B cell (primary cell): Measurements from ENCODE around the gene NLGN4Y.

Experiments used
- EZH2 ChIP-seq: IDR thresholded peaks from 2 replicates; pipeline ENCODE4 v1.6.1; 2012; ENCODE audit warnings: borderline replicate concordance, low read depth, mild to moderate bottlenecking, moderate library complexity, low read length; ENCODE audit not compliant: insufficient read depth, poor library complexity, severe bottlenecking
- TF ChIP-seq, protein P1 (sequence below): fragments of 200-600 bp; IDR thresholded peaks from one replicate; pipeline ENCODE4 v1.8.0; 2022; ENCODE audit warnings: antibody characterized with exemption, mild to moderate bottlenecking

DNA sequence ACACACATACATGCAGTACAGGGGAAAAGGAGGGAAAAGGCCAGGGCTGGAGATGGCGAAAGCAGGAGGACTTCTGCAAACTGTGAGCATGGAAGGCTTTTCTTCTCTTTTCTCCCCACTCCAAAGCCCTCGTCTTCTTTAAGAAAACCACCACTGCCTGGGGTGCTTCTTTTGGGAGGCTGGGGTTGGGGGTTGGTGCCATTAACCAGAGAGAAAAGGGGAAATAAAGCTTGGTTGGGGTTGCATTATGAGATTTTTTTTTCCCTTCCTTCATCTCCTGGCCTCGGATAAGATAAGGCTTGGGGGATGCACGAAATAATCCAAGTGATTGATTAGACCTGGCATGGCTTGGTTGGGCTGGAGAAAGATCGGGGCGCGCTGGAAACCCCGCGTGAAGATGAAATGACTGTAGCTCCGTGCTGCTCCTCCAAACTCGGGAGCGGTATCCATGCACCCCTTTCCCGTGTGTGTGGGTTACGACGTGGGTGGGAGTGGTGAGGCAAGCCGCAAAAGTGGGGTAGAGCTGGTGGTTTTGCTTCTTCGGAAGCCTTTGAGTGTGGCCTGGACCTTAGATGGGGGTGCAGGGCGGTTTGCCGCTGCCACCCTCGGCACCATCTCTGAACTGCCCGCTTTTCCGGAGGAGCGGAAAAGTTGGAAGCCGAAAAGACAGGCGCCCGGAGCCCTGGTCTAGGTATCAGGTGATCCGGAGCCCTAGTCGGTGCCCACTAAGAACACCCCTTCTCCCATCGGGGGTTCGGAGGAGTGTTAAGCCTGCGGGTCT, 648 bp upstream of the NLGN4Y start:
- TF ChIP-seq, protein P1, sequence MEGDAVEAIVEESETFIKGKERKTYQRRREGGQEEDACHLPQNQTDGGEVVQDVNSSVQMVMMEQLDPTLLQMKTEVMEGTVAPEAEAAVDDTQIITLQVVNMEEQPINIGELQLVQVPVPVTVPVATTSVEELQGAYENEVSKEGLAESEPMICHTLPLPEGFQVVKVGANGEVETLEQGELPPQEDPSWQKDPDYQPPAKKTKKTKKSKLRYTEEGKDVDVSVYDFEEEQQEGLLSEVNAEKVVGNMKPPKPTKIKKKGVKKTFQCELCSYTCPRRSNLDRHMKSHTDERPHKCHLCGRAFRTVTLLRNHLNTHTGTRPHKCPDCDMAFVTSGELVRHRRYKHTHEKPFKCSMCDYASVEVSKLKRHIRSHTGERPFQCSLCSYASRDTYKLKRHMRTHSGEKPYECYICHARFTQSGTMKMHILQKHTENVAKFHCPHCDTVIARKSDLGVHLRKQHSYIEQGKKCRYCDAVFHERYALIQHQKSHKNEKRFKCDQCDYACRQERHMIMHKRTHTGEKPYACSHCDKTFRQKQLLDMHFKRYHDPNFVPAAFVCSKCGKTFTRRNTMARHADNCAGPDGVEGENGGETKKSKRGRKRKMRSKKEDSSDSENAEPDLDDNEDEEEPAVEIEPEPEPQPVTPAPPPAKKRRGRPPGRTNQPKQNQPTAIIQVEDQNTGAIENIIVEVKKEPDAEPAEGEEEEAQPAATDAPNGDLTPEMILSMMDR, result no peak
- no peak for TF ChIP-seq EZH2
